ENCODE data around the gene ACTG2. TPM values are rescaled to one million over a fixed set of nuclear protein-coding genes. Genes with fewer than 3 reads are reported as not detected.

Gene ACTG2
- total RNA-seq, 1 experiment from 2014 or later: 2.7 TPM

- CTCF ChIA-PET: no interaction called here
- intact Hi-C loops (cut with micrococcal nuclease; ENCODE audit: unreplicated experiment): no loop called here
- H3K27ac ChIP-seq (ENCODE audit: low read depth, low read length, poor library complexity, severe bottlenecking): no peak overlapping the region
- H3K36me3 ChIP-seq (ENCODE audit: insufficient read depth, low read length, poor library complexity, severe bottlenecking): peaks cover 48% of the 10 kb centered on the region
- H3K27me3 ChIP-seq (replicated peaks; ENCODE audit: insufficient read depth, low read depth, low read length, poor library complexity): no peaks in the 10 kb centered on the region
- H3K4me1 ChIP-seq (ENCODE audit: insufficient read depth, low read length, poor library complexity, severe bottlenecking): no peaks in the 10 kb centered on the region
- no TSS peak for BruUV-seq (replicated peaks)
- no peak for TF ChIP-seq CTCF (conservative IDR thresholded peaks at IDR 0.05; ENCODE audit: low read depth, low read length)
- no peak for TF ChIP-seq EZH2 (IDR thresholded peaks at IDR 0.05; ENCODE audit: borderline replicate concordance, low read depth, low read length, poor library complexity, severe bottlenecking)
- H3K4me3 ChIP-seq (ENCODE audit: low read depth, low read length, poor library complexity, severe bottlenecking): no peak overlapping the region
- H3K9me3 ChIP-seq (ENCODE audit: low read depth, low read length, poor library complexity, severe bottlenecking): no peaks in the 10 kb centered on the region
- DNase-seq (ENCODE audit: low spot score): no peak
- POLR2A ChIA-PET (ENCODE audit: low non-redundant PET): no interaction called here
These were observed 36.6 kb upstream of the ACTG2 start for GRCh38 chr2:73856214-73856613.

GRCh38 chr2:73859721-73860586, 32.9 kb upstream of the ACTG2 start:
- Histone ChIP-seq H3K4me1 (ENCODE audit: insufficient read depth, low read length, poor library complexity, severe bottlenecking) (no peaks in the 10 kb centered on the region), H3K27ac (ENCODE audit: low read depth, low read length, poor library complexity, severe bottlenecking) (no peak overlapping the region), H3K9me3 (ENCODE audit: low read depth, low read length, poor library complexity, severe bottlenecking) (no peaks in the 10 kb centered on the region), H3K36me3 (ENCODE audit: insufficient read depth, low read length, poor library complexity, severe bottlenecking) (peaks cover 47% of the 10 kb centered on the region), H3K27me3 (replicated peaks; ENCODE audit: insufficient read depth, low read depth, low read length, poor library complexity) (no peaks in the 10 kb centered on the region), H3K4me3 (ENCODE audit: low read depth, low read length, poor library complexity, severe bottlenecking) (no peak overlapping the region)
- CTCF ChIA-PET: no interaction called here
- DNase-seq (ENCODE audit: low spot score): peak; percentile 13
- no TSS peak for BruUV-seq (replicated peaks)
- POLR2A ChIA-PET (ENCODE audit: low non-redundant PET): no interaction called here
- TF ChIP-seq CTCF (conservative IDR thresholded peaks at IDR 0.05; ENCODE audit: low read depth, low read length): no peak
- TF ChIP-seq EZH2 (IDR thresholded peaks at IDR 0.05; ENCODE audit: borderline replicate concordance, low read depth, low read length, poor library complexity, severe bottlenecking): no peak
- intact Hi-C loops (cut with micrococcal nuclease; ENCODE audit: unreplicated experiment): no loop called here

- Histone ChIP-seq H3K4me1 (ENCODE audit: insufficient read depth, low read length, poor library complexity, severe bottlenecking) (no peaks in the 10 kb centered on the region), H3K9me3 (ENCODE audit: low read depth, low read length, poor library complexity, severe bottlenecking) (no peaks in the 10 kb centered on the region), H3K36me3 (ENCODE audit: insufficient read depth, low read length, poor library complexity, severe bottlenecking) (peaks cover 48% of the 10 kb centered on the region), H3K4me3 (ENCODE audit: low read depth, low read length, poor library complexity, severe bottlenecking) (no peak overlapping the region), H3K27me3 (replicated peaks; ENCODE audit: insufficient read depth, low read depth, low read length, poor library complexity) (no peaks in the 10 kb centered on the region), H3K27ac (ENCODE audit: low read depth, low read length, poor library complexity, severe bottlenecking) (no peak overlapping the region)
- intact Hi-C loops (cut with micrococcal nuclease; ENCODE audit: unreplicated experiment): no loop called here
- POLR2A ChIA-PET (ENCODE audit: low non-redundant PET): no interaction called here
- DNase-seq (ENCODE audit: low spot score): no peak
- TF ChIP-seq EZH2 (IDR thresholded peaks at IDR 0.05; ENCODE audit: borderline replicate concordance, low read depth, low read length, poor library complexity, severe bottlenecking): no peak
- TF ChIP-seq CTCF (conservative IDR thresholded peaks at IDR 0.05; ENCODE audit: low read depth, low read length): no peak
- no TSS peak for BruUV-seq (replicated peaks)
- CTCF ChIA-PET: no interaction called here
These were observed 29.8 kb upstream of the ACTG2 start for GRCh38 chr2:73862987-73863386.
